ENCODE results near the gene CFAP77. TPM values are rescaled to one million over a fixed set of nuclear protein-coding genes. Genes with fewer than 3 reads are reported as not detected.

CFAP77 gene
- total and polyA plus RNA-seq, 9 of the 15 experiments (the other 6 are each of a cell fraction or from before 2014, with no cell fraction given): not detected

DNA sequence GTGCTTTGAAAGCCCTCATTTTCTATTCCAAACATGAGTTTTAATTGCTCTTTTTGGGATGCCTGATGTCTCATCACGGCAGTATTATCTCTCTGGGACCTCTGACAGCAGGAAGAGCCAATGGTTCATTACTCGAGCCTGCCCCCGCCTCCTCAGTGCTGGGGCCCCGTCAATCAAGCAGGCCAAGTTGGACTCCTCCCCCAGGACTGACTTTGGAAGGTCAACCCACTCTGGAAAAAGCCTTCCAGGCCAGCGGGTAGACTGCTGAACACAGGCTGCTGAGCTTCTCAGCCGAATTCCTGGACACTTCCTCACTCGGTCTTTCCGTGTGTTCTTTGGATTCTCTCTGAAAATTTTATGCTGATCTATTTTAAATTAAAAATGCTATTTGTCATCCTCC is 162.9 kb downstream of the CFAP77 start (continued):
- TF ChIP-seq, protein P1, sequence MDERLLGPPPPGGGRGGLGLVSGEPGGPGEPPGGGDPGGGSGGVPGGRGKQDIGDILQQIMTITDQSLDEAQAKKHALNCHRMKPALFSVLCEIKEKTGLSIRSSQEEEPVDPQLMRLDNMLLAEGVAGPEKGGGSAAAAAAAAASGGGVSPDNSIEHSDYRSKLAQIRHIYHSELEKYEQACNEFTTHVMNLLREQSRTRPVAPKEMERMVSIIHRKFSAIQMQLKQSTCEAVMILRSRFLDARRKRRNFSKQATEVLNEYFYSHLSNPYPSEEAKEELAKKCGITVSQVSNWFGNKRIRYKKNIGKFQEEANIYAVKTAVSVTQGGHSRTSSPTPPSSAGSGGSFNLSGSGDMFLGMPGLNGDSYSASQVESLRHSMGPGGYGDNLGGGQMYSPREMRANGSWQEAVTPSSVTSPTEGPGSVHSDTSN (CRISPR knock-in tag; IDR thresholded peaks at IDR 0.05; ENCODE audit: low read depth): peak; percentile 59
- TF ChIP-seq, protein P1 (tag; conservative IDR thresholded peaks at IDR 0.05; ENCODE audit: low read depth): peak; percentile 87
- no peak for TF ChIP-seq NFIC (IDR thresholded peaks at IDR 0.05)
- TF ChIP-seq, protein P2, sequence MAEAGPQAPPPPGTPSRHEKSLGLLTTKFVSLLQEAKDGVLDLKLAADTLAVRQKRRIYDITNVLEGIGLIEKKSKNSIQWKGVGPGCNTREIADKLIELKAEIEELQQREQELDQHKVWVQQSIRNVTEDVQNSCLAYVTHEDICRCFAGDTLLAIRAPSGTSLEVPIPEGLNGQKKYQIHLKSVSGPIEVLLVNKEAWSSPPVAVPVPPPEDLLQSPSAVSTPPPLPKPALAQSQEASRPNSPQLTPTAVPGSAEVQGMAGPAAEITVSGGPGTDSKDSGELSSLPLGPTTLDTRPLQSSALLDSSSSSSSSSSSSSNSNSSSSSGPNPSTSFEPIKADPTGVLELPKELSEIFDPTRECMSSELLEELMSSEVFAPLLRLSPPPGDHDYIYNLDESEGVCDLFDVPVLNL (CRISPR knock-in tag; IDR thresholded peaks at IDR 0.05; ENCODE audit: low read depth): no peak
- TF ChIP-seq, protein P3, sequence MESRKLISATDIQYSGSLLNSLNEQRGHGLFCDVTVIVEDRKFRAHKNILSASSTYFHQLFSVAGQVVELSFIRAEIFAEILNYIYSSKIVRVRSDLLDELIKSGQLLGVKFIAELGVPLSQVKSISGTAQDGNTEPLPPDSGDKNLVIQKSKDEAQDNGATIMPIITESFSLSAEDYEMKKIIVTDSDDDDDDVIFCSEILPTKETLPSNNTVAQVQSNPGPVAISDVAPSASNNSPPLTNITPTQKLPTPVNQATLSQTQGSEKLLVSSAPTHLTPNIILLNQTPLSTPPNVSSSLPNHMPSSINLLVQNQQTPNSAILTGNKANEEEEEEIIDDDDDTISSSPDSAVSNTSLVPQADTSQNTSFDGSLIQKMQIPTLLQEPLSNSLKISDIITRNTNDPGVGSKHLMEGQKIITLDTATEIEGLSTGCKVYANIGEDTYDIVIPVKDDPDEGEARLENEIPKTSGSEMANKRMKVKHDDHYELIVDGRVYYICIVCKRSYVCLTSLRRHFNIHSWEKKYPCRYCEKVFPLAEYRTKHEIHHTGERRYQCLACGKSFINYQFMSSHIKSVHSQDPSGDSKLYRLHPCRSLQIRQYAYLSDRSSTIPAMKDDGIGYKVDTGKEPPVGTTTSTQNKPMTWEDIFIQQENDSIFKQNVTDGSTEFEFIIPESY (CRISPR knock-in tag; IDR thresholded peaks at IDR 0.05): no peak
- TF ChIP-seq, protein P4, sequence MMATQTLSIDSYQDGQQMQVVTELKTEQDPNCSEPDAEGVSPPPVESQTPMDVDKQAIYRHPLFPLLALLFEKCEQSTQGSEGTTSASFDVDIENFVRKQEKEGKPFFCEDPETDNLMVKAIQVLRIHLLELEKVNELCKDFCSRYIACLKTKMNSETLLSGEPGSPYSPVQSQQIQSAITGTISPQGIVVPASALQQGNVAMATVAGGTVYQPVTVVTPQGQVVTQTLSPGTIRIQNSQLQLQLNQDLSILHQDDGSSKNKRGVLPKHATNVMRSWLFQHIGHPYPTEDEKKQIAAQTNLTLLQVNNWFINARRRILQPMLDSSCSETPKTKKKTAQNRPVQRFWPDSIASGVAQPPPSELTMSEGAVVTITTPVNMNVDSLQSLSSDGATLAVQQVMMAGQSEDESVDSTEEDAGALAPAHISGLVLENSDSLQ (IDR thresholded peaks at IDR 0.05): peak; percentile 97
- TF ChIP-seq, protein P5, sequence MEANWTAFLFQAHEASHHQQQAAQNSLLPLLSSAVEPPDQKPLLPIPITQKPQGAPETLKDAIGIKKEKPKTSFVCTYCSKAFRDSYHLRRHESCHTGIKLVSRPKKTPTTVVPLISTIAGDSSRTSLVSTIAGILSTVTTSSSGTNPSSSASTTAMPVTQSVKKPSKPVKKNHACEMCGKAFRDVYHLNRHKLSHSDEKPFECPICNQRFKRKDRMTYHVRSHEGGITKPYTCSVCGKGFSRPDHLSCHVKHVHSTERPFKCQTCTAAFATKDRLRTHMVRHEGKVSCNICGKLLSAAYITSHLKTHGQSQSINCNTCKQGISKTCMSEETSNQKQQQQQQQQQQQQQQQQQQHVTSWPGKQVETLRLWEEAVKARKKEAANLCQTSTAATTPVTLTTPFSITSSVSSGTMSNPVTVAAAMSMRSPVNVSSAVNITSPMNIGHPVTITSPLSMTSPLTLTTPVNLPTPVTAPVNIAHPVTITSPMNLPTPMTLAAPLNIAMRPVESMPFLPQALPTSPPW (CRISPR knock-in tag; IDR thresholded peaks at IDR 0.05): 0 out of 2 replicates have a peak, but pooled peaks have one; percentile 13
- no peak for TF ChIP-seq PHF20 (IDR thresholded peaks at IDR 0.05; ENCODE audit: partially characterized antibody)

Data from K562 (cell line).